HG02623 (cell line): ENCODE measurements around the gene NCK2.
"Not testable (repeated sequence)": the region's sequence is repeated elsewhere in the genome, so short reads cannot be mapped to it uniquely, and the experiment has no call there.

ENCODE experiments used
- ATAC-seq: cut with Tn5 transposase; IDR thresholded peaks from one replicate; pipeline ENCODE4 v1.9.1; 2021; ENCODE audit warnings: moderate library complexity; ENCODE audit not compliant: unreplicated experiment

The NCK2 gene

GRCh38 chr2:105754011-105754410 lies 9.3 kb downstream of the NCK2 start:
- no peak for ATAC-seq

- no peak for ATAC-seq
These were observed 10.3 kb downstream of the NCK2 start for GRCh38 chr2:105754994-105755393.

- ATAC-seq = no peak
These were observed 11.2 kb downstream of the NCK2 start for GRCh38 chr2:105755895-105756294.

GRCh38 chr2:105756435-105756834 lies 11.7 kb downstream of the NCK2 start:
- ATAC-seq = no peak

GRCh38 chr2:105756865-105757264 lies 12.2 kb downstream of the NCK2 start:
- not testable (repeated sequence) for ATAC-seq

GRCh38 chr2:105757433-105757832 lies 12.7 kb downstream of the NCK2 start:
- no peak for ATAC-seq

- no peak for ATAC-seq
These were observed 15.5 kb downstream of the NCK2 start for GRCh38 chr2:105760191-105760590.

- no peak for ATAC-seq
These were observed 16.1 kb downstream of the NCK2 start for GRCh38 chr2:105760639-105761337.

GRCh38 chr2:105761931-105762515 lies 17.3 kb downstream of the NCK2 start:
- no peak for ATAC-seq

GRCh38 chr2:105763076-105763475 lies 18.4 kb downstream of the NCK2 start:
- ATAC-seq = no peak

GRCh38 chr2:105764059-105764458 lies 19.3 kb downstream of the NCK2 start:
- ATAC-seq = no peak

- ATAC-seq = no peak
These were observed 20.9 kb downstream of the NCK2 start for GRCh38 chr2:105765415-105766299.

- no peak for ATAC-seq
These were observed 21.7 kb downstream of the NCK2 start for GRCh38 chr2:105766300-105766866.

- no peak for ATAC-seq
These were observed 23.5 kb downstream of the NCK2 start for GRCh38 chr2:105768176-105768575.

GRCh38 chr2:105768961-105769452 lies 24.3 kb downstream of the NCK2 start:
- ATAC-seq = no peak

- ATAC-seq = no peak
These were observed 24.8 kb downstream of the NCK2 start for GRCh38 chr2:105769504-105769903.

GRCh38 chr2:105770149-105770548 lies 25.4 kb downstream of the NCK2 start:
- ATAC-seq = no peak

- not testable (repeated sequence) for ATAC-seq
These were observed 26.6 kb downstream of the NCK2 start for GRCh38 chr2:105771291-105771690.

- ATAC-seq = no peak
These were observed 27.1 kb downstream of the NCK2 start for GRCh38 chr2:105771836-105772235.

GRCh38 chr2:105772362-105772761 lies 27.6 kb downstream of the NCK2 start:
- ATAC-seq = no peak

GRCh38 chr2:105773568-105773967 lies 28.9 kb downstream of the NCK2 start:
- no peak for ATAC-seq
